Nephron progenitor cell (in vitro differentiated cells): ENCODE data around the gene GALP.
A peak's percentile ranks its signal among the peaks of the same experiment; 100 is the strongest.

Experiments
- DNase-seq: peaks from one replicate; pipeline ENCODE4 v3.0.0; 2021
- H3K27ac Mint-ChIP-seq: 2 replicates; pipeline ENCODE4 v1.8.0; 2021; ENCODE audit warnings: mild to moderate bottlenecking, moderate library complexity, mixed read lengths
- H3K27me3 Mint-ChIP-seq: 2 replicates; pipeline ENCODE4 v1.8.0; 2021; ENCODE audit warnings: mild to moderate bottlenecking, low read depth, mixed read lengths; ENCODE audit not compliant: poor library complexity
- H3K36me3 Mint-ChIP-seq: 2 replicates; pipeline ENCODE4 v1.8.0; 2021; ENCODE audit warnings: low read depth, mixed read lengths
- H3K4me1 Mint-ChIP-seq: 2 replicates; pipeline ENCODE4 v1.8.0; 2021; ENCODE audit warnings: mixed read lengths
- H3K4me3 Mint-ChIP-seq: 2 replicates; pipeline ENCODE4 v1.8.0; 2021; ENCODE audit warnings: mild to moderate bottlenecking, moderate library complexity, mixed read lengths
- H3K9me3 Mint-ChIP-seq: 2 replicates; pipeline ENCODE4 v1.8.0; 2021; ENCODE audit warnings: mild to moderate bottlenecking, moderate library complexity, mixed read lengths
- CTCF ChIP-seq: fragments of 200-600 bp; sonication (generic); IDR thresholded peaks from 2 replicates; pipeline ENCODE4 v1.5.0; 2021; ENCODE audit warnings: antibody characterized with exemption

Gene GALP

GRCh38 chr19:56134654-56134921 is 41.2 kb upstream of the GALP start:
- DNase-seq, result no peak
- H3K27ac Mint-ChIP-seq, result peak overlapping the region; percentile 84
- TF ChIP-seq CTCF, result no peak
- no peaks in the 10 kb centered on the region for H3K9me3 Mint-ChIP-seq
- H3K4me1 Mint-ChIP-seq, result peaks cover 47% of the 10 kb centered on the region
- H3K36me3 Mint-ChIP-seq, result no peaks in the 10 kb centered on the region
- peaks cover 6% of the 10 kb centered on the region for H3K27me3 Mint-ChIP-seq
- no peak overlapping the region for H3K4me3 Mint-ChIP-seq

DNA sequence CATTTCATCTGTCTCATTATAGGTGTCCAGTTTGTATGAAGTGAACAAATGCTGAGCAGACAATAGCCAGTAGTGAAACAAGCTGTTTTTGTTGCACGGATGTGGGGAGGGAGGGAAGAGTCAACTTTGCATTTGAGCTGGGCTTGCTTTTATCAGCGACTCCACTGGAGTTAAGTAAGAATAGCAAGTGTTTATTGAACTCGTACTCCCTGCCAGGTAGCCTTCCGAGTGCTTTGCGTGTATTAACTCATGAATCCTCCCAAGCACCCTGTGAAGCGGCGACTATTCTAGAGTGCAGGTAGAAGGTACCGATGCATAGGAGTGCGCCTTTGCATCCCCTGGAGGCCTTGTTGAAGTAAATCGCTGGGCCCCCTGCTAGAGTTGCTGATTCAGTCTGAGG is 39.4 kb upstream of the GALP start:
- H3K4me3 Mint-ChIP-seq, result no peak overlapping the region
- TF ChIP-seq CTCF, result no peak
- no peaks in the 10 kb centered on the region for H3K36me3 Mint-ChIP-seq
- H3K27ac Mint-ChIP-seq, result no peak overlapping the region
- H3K27me3 Mint-ChIP-seq, result peaks cover 6% of the 10 kb centered on the region
- DNase-seq, result no peak
- peaks cover 59% of the 10 kb centered on the region for H3K4me1 Mint-ChIP-seq
- no peaks in the 10 kb centered on the region for H3K9me3 Mint-ChIP-seq

DNA sequence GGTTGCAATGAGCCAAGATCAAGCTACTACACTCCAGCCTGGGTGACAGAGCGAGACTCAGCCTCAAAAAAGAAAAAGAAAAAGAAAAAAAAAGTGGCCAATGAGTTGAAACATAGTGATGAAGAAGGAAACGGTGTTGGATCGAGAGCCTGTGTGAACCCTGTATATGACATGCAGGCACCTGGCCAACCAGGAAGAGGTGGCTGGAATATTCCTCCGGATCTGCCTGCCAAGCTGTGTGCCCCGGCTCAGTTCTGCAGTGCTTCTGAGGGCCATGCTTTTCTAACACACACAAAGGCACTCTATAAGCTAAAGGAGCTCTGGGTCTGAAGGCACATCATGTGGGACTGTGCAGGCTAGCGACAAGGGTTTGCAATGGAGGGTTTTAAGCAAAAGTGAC is 38.4 kb upstream of the GALP start:
- Mint-ChIP-seq H3K4me1 (peaks cover 56% of the 10 kb centered on the region), H3K9me3 (no peaks in the 10 kb centered on the region), H3K36me3 (no peaks in the 10 kb centered on the region), H3K27ac (no peak overlapping the region), H3K4me3 (no peak overlapping the region), H3K27me3 (peaks cover 6% of the 10 kb centered on the region)
- no peak for DNase-seq
- TF ChIP-seq CTCF, result no peak

- H3K4me1 Mint-ChIP-seq, result peaks cover 60% of the 10 kb centered on the region
- H3K36me3 Mint-ChIP-seq, result no peaks in the 10 kb centered on the region
- no peak for DNase-seq
- H3K27me3 Mint-ChIP-seq, result peaks cover 6% of the 10 kb centered on the region
- no peak overlapping the region for H3K4me3 Mint-ChIP-seq
- H3K9me3 Mint-ChIP-seq, result no peaks in the 10 kb centered on the region
- H3K27ac Mint-ChIP-seq, result no peak overlapping the region
- no peak for TF ChIP-seq CTCF
Observed at GRCh38 chr19:56138069-56138468, 37.7 kb upstream of the GALP start.

GRCh38 chr19:56139847-56140582 is 35.8 kb upstream of the GALP start:
- H3K27ac Mint-ChIP-seq, result peak overlapping the region; percentile 99
- no peaks in the 10 kb centered on the region for H3K36me3 Mint-ChIP-seq
- no peak for TF ChIP-seq CTCF
- peaks cover 6% of the 10 kb centered on the region for H3K27me3 Mint-ChIP-seq
- H3K9me3 Mint-ChIP-seq, result no peaks in the 10 kb centered on the region
- no peak for DNase-seq
- H3K4me1 Mint-ChIP-seq, result peaks cover 68% of the 10 kb centered on the region
- peak overlapping the region; percentile 85 for H3K4me3 Mint-ChIP-seq
